GM12801 (cell line): ENCODE data around the gene SUCLA2.

Experiments
- CTCF ChIP-seq: IDR thresholded peaks from one replicate; pipeline ENCODE4 v1.5.1; 2011; ENCODE audit warnings: control low read depth; ENCODE audit not compliant: insufficient read length; ENCODE audit errors: extremely low read depth

SUCLA2 gene

DNA sequence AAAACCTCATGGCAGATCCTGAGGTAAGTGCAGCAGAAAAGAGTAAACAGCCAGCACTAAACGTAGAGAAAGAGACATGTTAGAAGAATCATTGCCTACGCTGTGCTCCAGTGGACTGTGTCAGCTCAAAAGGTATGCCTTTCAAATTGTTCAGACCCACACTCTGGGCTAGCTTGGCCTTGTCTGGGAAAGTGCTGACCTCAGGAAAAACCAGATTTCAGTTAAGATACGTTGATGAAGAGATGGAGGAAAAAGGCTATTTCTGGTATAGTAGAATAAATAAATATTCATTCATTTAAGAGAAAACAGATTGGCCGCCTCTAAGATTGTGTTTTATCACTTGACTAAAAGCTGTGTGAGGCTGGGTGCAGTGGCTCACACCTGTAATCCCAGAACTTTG, 9.6 kb upstream of the SUCLA2 start:
- TF ChIP-seq CTCF: no peak

DNA sequence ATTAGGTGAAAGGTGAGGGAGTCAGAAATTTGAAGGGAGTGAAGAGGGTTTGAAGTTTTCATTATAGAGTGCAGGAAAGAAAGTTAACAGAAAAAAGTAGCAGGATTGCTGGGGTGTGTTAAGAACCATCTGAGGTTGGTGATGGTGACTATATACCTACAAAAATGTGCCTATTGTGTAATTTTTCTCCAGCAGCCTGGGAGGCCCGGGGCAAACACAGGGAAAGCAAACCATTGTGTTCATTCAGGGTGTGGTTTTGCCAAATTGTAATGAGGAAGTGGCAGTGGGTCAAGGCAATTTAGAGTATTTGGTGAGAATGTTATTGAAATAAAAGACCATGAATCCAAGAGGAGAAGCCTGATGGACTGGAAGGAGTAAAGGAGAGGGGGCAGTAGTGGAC, 8.2 kb upstream of the SUCLA2 start:
- TF ChIP-seq CTCF: no peak

DNA sequence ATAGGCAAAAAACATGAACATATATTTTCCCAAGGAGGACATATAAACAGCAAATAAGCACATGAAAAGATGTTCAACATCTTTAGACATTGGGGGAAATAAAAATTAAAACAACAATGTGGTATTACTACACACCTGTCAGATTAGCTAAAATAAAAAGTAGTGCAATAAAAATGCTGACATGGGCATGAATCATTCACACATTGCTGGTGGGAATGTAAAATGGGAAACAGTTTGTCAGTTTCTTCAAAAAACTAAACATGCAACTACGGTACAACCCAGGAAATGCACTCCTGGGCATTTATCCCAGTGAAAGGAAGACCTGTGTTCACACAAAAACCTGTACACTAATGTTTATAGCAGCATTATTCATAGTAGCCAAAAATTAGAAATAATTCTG, 5.3 kb upstream of the SUCLA2 start:
- TF ChIP-seq CTCF: no peak

DNA sequence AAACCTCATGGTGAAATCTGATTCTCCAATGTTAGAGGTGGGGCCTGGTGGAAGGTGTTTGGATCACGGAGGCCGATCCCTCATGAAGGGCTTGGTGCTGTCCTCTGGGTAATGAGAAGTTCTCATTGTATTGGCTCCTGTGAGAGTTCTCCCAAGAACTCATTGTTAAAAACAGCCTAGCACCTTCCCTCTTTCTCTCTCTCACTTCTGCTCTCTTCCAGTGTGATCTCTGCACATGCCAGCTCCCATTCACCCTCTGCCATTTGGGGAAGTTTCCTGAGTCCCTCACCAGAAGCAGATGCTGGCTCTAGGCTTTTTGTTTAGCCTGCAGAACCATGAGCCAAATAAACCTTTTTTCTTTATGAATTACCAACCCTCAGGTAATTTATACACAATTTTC, 3.1 kb upstream of the SUCLA2 start:
- no peak for TF ChIP-seq CTCF

- TF ChIP-seq CTCF: no peak
Measured at GRCh38 chr13:48000559-48001113, 437 bp downstream of the SUCLA2 start.

DNA sequence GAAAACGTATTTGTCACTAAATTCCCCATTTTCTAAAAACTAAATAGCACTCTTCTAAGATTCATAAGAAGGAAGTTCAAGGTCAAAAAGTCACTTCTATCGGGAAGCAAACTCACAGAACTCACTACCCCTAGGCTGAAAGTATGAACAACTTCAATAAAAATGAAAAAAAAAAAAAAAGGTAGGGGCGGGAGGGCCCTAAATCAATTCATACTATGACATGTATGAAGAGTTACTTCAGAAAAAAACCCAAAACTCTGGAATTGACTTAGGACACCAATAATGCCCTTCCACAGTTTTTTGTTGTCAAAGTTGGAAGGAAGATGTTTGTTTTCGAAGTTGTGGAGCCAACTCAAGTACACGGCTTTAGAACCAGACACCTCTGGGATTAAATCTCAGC, 1.1 kb downstream of the SUCLA2 start:
- no peak for TF ChIP-seq CTCF

DNA sequence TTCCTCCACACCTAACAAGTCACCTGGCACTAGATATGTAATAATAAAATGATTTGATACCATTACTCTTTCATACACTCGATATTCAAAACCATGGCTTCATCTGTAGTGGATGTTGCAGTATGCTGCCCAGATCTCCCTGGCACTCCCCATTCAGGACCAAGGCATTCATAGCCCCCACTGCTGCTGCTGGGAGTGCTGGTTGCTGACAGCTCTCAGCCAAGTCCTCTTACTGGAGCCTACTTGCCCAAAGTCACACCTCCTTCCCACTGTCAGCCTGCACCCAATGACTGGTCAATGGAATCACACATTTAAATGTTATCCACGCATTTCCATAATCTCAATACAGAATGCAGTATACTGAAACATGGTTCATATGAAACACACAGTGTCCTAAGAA, 3.7 kb downstream of the SUCLA2 start:
- no peak for TF ChIP-seq CTCF

- no peak for TF ChIP-seq CTCF
Measured at GRCh38 chr13:47991859-47992258, 9.2 kb downstream of the SUCLA2 start.
